HG03159 (cell line): ENCODE results near the gene PRKD2.

Experiments used
- ATAC-seq: cut with Tn5 transposase; IDR thresholded peaks from one replicate; pipeline ENCODE4 v1.9.1; 2021; ENCODE audit warnings: mild to moderate bottlenecking, moderate library complexity; ENCODE audit not compliant: unreplicated experiment

Gene PRKD2

DNA sequence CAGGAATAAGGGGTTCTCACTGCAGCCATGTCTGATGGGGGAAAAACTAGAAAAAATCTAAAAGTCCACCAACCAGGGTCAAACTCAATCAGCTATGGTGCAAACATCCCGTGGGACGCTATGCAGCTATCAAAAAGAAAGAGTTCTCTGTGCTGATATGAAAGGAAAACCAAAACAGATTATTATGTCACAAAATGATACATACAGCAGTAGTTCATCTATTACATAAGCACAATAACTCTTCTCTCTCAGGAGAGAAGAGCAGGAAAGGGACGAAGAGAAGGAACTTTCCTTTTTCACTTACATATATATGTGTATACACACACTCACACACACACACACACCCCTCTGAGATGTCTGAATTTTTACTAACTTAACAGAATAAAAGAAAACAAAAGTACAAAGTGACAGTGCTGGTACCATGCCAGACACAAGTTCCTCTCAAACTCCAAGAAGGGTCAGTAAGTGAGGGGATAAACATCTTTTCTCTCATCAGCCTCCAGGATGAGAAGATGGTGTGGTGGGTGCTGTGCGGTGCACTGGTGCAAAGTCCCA is 26.1 kb upstream of the PRKD2 start:
- no peak for ATAC-seq

DNA sequence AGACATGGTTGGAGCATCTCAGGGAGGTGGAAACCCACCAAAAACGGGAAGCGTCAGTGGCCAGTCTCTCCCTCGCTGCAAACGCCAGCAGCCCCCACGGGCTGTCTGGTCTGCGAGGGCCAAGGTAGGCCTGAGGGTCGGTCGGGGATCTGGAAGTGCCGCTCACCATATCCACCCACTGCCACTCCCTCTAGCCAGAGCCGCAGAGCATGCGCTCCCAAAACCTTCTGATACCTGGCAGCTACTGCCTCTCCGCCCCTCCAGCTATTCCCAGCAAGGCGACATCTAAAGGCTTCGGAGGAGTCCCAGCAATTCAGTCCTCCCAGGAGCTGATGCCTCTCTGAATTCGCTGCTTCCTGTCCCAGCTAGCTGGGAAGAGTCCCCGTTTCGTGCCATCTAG is 24.5 kb upstream of the PRKD2 start:
- ATAC-seq = no peak

- no peak for ATAC-seq
Observed at GRCh38 chr19:46739290-46739771, 22.4 kb upstream of the PRKD2 start.

DNA sequence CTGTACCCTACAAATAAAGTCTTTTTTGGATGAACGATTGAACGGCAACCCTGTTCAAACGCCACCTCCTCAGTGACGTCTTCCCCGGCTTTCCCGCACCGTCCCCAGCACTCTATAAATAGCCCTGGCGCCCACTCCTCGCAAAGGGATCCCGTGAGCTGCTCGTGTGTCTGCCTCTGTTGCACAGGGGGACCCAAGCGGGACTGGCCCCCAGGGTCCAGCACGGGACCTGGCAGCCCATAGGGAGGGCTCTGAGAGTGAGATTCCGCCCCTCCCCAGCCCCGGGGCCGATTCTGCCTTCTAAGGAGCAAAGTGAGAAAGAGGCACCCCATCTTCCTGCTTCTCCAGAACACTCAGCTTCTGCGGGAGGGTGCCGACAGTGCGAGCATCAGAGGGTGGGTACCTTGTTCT is 20.9 kb upstream of the PRKD2 start:
- ATAC-seq = no peak

DNA sequence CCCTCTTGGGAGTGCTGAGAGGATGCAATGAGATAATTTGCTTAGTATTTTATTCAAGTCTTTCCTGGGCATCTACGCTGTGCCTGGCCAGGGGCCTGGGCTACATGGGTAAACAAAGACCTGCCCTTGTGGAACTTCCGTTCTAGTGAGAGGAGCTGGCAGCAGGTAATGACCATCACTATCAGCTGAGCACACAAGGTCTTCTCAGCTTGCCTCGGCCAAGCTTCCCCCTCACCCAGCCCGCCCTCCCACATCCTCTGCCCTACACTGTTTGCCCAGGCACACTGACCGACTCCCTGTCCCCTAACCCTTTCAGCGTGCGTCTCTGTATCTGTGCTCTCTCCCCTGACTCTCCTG is 20.4 kb upstream of the PRKD2 start:
- ATAC-seq = no peak

GRCh38 chr19:46736531-46737297 is 19.8 kb upstream of the PRKD2 start:
- ATAC-seq = no peak

GRCh38 chr19:46733690-46734292 is 16.9 kb upstream of the PRKD2 start:
- ATAC-seq = no peak

DNA sequence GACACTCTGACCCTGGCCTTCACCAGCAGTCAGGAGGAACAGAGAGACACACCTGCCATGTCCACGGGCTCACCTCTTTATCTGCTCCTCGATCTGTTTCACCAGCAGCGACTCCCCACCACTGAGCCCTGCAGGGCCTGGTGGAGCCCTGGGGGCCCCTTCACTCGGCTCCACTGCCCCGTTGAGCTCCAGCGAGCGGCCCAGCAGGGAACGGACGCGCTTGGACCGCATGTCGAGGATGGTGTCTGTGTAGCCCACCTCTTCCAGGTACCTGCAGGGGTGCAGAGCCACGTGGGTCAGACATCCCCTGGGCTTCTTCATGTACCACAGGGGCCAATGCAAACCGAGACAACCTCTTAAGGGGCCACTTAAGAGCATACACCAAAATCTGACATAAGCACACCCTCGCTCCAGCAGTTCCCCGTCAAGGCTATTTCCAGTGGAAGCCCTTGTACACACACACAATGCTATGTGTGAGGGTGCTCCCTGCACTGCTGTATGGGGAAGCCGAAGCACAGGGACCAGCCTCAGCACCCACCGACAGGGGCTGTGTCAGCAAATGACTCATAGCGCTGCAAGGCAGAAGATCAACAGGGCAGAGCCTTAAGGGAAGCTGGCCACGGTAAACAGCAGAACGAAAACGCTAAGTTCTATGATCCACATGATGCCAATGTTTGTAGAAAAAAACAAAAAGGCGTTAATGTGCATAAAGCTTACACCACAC is 16.2 kb upstream of the PRKD2 start:
- ATAC-seq = no peak

DNA sequence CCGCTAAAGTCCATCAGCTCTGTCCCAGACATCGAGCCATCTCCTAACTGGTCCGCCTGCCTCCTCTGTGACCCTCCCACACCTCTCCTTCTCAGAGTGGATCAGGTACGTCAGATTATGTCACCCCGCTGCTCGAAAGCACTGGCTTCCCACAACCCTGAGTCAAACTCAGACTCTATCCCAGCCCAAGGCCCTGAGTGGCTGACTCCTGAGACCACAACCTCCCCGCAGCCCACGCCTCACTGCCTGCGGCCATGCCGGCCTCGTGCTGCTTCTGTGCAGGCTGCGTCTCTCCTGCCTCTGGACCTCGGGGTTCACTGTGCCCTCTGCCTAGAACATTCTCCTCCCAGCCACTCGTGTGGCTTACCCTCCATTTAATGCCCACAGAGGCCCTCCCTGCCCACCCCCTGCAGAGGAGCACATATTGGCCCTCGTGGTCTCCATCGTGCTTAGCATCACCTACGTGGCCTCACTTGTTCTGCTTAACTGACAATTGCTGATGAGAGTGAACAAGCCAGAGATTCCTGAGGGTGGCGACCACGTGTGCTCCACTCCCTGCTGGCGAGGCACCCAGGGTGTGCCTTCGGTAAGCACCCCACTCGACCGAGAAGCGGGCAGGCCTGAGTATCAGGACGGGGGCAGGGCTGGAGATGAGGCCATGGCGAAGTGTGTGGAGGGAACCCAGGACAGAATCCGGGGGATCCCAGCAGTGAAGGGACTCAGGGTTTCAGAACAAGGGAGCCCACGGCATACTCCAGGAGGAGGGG is 15.4 kb upstream of the PRKD2 start:
- no peak for ATAC-seq

DNA sequence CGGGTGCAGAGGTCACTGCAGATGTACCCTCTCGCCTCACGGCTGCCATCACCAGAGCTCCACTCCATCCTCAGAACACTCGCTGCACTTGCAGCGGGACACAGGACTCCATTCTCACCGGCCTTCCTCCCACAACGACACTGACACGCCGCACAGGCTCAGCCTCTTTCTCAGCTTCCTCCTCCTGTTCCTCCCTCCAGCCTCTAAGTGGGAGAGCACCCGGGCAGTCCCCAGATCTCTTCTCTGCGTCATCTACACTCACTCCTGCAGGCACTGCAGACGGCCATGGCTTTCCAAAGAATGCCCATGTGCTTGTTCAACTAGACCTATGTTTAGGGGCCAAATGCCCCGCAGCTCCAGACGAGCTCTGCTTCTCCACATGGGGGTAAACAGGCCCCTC is 14.7 kb upstream of the PRKD2 start:
- no peak for ATAC-seq

DNA sequence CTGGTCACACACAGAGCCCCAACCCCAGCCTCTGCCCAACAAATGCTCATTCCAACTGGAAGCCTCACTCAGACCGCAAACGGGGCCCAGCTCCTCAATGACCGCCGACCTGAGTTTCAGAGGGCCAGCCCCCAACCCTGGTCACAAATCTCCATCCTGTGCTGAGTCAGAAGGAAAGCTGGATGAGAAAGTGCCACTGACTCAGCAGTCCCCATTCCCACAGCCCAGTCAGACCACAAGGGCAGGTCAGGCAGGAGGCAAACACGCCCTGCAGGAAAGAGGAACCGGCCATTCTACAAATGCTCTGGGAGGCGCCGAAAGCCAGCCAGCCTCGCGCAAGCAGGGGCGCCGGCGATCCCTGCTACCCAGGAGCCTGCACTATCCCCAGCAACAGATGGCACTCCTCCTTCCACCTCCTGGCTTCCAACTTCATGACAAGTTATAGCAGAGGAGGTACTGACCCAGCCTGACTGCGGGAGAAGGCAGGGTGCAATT is 14.1 kb upstream of the PRKD2 start:
- no peak for ATAC-seq

GRCh38 chr19:46730595-46730994 is 13.7 kb upstream of the PRKD2 start:
- ATAC-seq = no peak

- no peak for ATAC-seq
Observed at GRCh38 chr19:46730187-46730586, 13.3 kb upstream of the PRKD2 start.

GRCh38 chr19:46729696-46730095 is 12.8 kb upstream of the PRKD2 start:
- ATAC-seq = no peak

GRCh38 chr19:46728693-46729339 is 11.9 kb upstream of the PRKD2 start:
- ATAC-seq = no peak

- no peak for ATAC-seq
Observed at GRCh38 chr19:46728208-46728607, 11.3 kb upstream of the PRKD2 start.

DNA sequence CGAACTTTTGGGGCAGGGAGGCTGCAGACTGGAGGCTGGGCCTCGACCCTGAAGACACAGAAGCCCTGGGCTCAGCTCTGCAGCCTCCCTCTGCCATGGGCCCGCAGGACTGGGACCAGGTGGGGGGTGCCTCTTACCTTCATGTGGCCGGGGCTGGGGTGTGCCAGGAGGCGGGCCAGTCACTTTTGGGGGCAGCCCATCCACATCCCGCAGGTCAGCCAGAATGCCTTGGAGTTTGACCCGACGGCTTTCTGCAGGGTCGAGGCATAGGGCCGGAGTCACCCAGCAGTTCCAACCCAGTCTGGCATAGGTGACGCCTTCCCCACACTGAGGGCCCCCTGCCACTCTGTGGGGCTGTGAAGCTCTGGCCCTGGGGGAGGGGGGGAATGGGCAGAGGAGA is 10.8 kb upstream of the PRKD2 start:
- ATAC-seq = no peak

DNA sequence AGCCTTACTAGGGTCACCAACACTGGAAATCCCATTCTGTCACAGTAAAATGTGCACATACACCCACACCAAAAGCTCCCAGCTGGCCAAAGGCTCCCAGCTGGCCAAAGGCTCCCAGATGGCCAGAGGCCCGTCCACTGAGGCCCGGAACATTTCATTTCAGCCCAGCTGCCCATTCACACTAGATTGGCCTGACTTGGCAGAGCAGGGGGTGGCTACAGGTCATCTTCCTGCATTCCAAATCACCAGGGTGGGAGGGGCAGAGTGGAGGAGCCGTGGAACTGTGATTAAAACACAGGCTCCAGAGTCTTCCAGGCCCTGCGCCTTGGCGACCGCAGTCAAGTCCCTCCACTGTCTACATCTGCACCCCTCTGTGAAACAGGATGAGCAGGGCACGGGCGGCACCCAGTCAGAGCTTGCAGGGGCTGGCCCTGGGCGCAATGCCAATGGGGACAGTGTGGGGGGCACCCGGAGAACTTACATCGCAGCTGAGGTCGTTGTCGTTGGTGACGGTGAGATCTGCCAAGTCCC is 10.1 kb upstream of the PRKD2 start:
- ATAC-seq = no peak

GRCh38 chr19:46726551-46726950 is 9.6 kb upstream of the PRKD2 start:
- no peak for ATAC-seq

DNA sequence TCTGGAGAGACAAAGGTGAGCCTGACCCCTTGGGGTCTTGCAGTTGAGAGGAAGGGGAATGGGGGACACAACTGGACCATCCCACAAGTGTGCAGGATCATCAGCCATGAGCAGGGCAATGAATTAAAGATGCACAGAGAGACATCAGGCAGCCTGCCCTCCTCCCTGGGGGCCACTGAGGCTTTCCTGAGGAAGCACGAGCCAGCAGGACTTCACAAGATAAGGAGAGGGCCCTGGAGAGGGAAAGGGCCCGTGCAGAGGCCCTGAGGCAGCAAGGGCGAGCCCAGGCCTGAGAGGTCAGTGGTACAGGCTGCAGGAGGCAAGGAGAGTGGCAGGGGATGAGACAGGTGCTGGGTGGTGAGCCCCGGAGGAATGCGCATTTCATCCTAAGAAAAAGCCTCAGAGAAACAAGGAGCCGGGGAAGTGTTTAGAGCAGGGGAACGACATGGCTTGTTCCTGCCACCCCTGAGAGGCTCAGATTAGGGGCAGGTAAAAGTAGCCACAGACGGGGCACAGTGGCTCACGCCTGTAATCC is 9.0 kb upstream of the PRKD2 start:
- ATAC-seq = no peak
